Activated gamma-delta T cell treated with Interleukin-2 at 50 U/mL for 16 hours (primary cell): ENCODE results near the gene KLHL36.
"Not testable (repeated sequence)": the region's sequence is repeated elsewhere in the genome, so short reads cannot be mapped to it uniquely, and the experiment has no call there.

ENCODE experiments used
- DNase-seq: peaks from one replicate; pipeline ENCODE4 v3.0.0-alpha.2; 2020

Gene KLHL36

DNA sequence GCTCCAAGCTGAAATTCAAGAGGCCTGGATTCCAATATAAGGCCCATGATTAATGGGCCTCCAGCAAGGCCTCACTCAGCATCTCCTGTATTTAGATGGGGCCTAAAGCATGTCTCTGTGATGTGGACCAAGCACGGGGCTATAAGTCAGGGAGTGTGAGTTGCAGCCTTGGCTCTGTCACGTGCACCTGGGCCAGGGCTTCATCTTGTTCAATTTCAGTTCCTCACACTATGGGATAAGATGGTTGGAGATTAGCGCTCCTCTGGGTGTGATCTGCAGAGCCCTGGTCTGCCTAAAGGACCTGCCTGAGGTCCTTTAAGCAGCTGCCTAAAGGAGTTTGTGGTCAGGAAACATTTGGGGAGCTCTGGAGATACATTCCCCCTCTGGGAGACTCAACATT lies 25.2 kb downstream of the KLHL36 start:
- no peak for DNase-seq

DNA sequence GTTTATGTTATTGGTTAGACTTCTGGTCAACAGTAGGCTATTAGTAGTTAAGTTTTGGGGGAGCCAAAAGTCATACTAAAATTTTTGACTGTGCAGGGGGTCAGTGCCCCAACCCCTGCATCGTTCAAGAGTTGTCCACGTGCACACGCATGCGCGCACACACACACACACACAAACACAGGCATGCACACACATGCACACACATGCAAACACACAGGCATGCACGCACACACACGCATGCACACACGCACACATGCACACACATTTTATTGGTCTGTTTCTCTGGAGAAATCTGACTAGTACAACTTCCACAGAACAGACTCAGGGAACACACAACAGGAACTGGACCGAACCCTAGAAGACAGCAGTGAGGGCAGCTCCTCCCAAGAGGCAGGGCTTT lies 27.1 kb downstream of the KLHL36 start:
- no peak for DNase-seq

DNA sequence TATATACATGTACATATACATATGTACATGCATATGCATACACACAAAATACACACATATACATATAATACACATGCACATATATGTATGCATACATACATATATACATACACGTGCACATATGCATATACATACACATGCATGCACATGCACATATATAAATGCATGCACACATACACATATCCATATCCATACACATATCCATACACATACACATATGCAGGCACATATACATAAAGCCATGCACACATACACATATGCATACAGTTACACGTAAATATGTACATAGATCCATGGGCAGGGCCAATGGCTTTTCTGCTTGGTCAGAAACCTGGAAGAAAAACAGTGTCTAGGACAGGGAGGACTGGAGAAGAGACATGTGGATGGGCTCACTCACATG lies 27.6 kb downstream of the KLHL36 start:
- no peak for DNase-seq

DNA sequence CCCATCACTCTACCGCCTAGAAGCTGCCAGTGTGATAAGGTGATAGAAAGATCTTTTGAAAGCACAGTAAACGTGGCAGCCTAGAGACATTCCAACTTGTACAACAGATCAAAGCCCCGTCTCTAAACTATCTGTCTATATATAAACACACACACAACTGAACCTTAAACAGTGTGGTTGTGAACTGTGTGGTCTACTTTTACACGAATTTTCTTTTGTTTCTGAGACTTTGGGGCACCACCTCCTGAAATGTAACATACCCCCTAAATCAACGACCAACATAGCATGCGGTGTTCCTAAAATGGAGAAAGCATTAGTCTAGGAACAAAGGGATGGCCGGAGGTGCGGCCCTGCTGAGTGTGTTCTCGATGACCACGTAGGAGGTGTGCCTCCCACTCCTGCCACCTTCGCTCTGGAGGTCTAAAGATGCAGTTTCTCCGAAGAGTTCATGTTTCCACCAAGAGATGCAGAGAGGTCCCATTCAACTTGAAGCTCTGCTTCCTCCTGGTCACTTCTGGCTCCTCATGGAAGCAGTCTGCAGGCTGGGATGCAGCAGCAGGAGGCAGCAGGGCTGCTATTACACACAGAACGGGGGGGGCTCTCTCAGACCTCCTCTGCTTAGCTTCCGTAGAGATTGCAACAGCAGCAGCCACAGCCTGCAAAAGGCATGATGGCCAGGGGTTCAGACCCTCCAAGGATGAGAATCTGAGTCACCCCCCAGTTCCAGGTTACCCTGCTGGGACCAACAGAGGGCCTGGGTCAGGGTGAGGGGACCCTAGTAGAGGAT lies 28.9 kb downstream of the KLHL36 start:
- no peak for DNase-seq

DNA sequence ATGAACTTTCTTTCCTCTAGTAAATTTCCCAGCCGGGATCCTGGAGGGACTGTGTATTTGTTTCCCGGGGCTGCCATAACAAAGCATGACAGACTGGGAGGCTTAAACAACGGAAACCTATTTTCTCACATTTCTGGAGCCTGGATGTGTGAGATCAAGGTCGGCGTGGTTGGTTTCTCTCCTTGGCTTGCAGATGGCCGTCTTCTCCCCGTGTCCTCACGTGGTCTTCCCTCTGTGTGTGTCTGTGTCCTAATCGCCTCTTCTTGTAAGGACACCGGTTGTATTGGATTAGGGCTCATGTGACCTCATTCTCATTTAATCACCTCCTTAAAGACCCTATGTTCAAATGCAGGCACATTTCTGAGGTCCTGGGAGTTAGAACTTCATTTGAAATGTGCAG lies 29.5 kb downstream of the KLHL36 start:
- DNase-seq, result no peak

DNA sequence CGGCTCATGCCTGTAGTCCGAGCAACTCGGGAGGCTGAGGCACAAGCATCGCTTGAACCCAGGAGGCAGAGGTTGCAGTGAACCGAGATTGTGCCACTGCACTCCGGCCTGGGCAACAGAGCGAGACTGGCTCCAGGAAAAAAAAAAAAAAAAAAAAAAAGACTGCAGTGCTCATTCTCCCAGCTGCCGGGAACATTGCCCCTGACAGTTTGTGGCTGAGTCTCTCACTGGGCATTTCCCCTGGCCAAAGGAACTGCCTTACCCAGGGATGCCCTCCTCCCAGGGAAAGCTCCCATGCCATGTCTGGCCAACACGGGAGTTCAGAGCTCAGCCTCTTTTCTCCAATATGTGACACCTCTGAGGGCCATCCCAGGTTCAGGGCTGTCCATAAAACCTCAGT lies 30.2 kb downstream of the KLHL36 start:
- DNase-seq, result no peak

DNA sequence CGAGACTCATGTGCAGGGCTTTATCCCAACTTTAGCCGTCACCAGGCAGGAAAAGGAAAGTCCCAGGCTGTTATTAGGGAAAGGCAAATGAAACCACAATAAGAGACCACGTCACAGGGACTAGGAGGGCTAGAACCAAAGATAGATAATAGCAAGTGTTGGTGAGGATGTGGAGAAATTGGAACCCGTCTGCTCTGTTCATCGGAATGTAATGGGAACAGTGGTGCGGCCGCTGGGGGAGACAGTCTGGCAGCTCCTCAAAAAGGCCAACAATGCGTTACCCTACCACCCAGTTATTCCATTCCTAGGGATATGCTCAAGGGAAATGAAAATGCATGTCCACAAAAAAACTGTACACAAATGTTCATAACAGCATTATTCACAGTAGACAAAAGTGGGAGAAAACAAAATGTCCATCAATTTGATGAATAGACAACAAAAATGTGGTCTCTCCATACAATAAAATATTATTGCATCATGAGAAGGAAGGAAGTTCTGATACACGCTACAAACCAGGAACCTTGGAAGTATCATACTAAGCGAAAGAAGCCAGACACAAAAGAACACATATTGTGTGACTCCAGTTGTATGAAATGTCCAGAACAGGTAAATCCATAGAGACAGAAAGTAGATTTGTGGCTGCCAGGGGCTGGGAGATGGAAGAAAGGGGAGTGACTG lies 32.0 kb downstream of the KLHL36 start:
- DNase-seq, result no peak

DNA sequence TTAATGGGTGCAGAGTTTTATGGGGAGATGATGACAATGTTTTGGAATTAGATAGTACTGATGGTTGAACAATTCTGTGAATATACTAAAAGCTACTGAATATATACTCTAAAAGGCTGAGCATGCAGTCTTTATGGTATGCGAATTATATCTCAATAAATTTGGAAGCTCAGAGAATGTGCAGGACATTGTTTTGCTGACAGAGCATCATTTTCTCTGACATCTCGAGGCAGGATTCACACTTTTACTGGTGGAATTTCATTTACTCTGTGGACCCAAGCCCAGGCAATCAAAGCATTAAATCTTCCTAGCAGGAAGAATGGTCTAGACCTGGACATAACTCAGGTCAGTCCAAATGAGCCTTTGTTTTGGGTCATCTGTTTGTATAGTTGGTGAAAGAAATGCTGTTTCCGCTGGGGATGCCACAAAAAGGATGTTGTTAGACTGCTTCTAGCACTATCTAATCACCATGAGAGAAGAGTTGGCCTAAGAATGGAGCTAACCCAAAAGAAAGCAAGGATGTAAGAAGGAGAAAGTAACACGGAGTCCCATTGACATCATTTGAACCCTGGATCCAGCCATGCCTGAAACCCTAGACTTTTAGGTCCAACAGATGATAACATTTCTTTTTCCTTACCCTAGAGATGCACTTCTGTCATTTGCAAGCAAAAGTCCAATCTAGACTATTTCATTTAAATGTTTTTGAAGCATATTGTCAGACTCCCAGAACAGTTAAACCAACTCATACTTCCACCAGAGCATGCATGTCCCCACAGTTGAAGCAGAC lies 32.7 kb downstream of the KLHL36 start:
- no peak for DNase-seq

DNA sequence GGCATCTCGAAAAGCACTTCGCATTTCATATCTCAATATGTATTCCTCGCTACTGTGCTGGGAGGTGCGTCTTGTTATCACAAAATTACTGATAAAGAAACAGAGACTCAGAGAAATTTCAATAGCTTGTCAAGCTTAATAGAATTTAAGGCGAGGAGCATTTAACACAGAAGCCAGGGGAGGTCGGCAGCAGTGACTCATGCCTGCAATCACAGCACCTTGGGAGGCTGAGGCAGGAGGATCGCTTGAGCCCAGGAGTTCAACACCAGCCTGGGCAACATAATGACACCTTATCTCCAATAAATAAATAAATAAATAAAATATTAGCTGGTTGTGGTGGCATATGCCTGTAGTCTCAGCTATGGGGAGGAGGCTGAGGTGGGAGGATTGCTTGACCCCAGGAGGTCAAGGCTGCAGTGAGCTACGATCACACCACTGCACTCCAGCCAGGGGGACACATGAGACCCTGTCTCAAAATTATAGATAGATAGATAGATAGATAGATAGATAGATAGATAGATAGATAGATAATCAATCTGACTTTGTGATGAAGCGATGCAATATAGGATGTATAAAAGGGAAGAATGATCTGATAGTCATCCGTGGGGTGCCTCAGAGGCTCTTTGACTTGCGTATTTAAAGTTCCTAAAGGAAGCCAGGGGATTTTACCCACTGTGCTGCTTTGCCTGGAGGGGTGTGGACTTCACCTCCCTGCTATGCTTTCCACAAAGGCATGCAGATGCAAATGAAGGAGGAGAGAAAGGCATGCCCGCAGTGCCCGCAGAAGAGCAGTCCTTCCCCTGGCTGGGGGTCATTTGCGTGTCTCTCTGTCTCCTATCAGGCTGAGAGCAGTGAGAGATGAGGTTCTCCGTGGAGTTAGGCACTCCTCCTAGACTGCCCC lies 35.6 kb downstream of the KLHL36 start:
- DNase-seq, result no peak

DNA sequence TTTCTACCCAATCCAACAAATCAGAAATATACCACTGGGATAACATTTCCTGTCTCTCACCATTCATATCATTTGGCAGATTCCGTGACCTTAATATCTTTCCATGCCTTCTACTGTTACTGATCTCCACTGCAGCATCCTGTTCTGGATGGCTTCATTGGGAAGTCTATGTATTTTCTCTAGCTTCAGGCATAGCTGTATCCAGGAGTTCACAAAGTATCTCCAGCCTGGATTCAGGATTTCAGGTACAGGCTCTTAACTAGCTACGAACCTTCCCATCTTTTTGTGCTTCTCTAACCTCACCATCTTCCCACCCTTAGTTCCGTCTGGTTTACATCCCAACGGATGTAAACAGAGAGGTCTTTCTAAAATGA lies 36.3 kb downstream of the KLHL36 start:
- no peak for DNase-seq

DNA sequence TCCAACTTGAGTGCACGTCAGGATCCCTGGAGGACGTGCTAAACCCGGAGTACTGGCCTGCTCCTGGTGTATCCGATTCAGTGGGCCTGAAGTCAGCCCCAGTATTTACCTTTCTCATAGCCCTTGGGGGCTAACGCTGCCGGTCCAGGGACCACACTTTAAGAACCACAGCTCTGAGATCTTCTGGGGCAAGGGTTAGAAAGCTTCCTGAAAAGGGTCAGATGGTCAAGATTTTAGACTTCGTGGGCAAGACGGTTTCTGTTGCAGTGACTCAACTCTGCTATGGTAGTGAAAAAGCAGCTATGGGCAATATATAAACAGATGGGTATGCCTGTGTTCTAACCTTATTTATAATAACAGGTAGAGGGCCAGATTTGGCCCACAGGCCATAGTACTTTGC lies 36.9 kb downstream of the KLHL36 start:
- DNase-seq, result no peak

DNA sequence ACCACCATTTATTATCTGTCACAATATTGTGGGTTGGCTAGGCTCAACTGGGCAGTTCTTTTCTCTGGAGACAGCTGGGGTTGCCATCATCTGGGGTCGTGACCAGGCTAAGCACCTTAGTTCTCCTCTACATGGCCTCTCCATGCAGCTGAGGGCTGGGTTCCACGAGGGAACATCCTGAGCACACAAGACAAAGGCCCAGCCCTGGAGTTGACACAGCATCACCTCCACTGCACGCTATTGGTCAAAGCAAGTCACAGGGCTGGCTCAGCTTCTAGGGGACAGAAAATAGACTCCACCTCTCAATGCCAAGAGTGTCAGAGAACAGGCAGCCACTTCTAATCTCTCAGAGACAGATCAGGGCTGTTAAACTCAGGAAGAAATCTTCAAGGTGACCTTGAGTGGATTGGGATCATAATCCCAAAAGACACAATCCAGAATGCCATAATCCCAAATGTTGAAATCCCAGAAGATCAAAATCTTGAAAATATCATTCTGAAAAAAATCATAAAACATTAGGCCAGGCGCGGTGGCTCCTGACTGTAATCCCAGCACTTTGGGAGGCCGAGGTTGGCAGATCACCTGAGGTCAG lies 38.5 kb downstream of the KLHL36 start:
- DNase-seq, result no peak

DNA sequence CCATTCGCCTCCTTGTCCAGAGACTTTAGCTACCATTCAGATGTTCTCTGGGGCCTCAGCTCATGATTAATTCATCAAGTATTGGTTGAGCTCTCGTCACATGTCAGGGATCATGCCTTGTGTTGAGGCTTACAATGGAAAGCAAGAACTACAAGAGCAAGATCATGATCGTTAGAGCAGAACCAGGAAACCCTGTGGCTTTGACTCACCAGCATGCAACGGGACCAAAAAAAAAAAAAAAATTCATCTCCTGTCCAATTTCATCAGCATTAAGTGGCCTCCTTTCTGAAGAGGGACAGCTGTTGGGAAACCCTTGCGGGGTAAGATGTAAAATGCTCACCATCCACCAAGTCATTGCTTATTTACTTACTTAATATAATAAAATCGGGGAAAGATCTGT lies 39.4 kb downstream of the KLHL36 start:
- no peak for DNase-seq

DNA sequence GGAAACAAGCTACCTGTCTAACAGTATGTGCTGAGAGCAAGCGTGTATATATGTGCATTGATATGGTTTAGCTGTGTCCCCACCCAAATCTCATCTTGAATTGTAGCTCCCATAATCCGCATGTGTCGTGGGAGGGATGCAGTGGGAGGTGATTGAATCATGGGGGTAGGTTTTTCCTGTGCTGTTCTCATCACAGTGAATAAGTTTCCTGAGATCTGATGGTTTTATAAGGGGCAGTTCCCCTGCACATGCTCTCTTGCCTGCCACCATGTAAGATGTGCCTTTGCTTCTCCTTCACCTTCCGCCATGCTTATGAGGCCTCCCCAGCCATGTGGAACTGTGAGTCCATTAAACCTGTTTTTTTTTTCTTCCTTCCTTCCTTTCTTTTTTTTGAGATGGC lies 39.9 kb downstream of the KLHL36 start:
- DNase-seq, result not testable (repeated sequence)

DNA sequence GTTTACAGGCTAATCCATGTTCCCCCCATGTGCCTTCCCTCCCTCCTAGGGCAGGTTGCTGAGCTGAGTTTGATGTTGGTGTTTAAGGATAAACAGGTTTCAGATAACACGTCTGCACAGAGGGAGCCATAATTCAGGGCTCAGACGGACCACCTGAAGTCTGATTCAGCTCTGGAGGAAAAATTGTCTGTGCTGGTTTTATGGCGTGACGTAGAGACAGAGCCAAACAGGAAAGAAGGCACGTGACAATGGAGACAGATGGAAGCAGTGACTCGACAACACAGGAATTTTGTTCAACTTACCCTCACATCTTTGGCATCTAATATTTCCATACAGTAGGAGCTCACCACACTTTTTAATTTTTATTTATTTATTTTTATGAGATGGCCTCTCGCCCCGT lies 40.8 kb downstream of the KLHL36 start:
- no peak for DNase-seq

DNA sequence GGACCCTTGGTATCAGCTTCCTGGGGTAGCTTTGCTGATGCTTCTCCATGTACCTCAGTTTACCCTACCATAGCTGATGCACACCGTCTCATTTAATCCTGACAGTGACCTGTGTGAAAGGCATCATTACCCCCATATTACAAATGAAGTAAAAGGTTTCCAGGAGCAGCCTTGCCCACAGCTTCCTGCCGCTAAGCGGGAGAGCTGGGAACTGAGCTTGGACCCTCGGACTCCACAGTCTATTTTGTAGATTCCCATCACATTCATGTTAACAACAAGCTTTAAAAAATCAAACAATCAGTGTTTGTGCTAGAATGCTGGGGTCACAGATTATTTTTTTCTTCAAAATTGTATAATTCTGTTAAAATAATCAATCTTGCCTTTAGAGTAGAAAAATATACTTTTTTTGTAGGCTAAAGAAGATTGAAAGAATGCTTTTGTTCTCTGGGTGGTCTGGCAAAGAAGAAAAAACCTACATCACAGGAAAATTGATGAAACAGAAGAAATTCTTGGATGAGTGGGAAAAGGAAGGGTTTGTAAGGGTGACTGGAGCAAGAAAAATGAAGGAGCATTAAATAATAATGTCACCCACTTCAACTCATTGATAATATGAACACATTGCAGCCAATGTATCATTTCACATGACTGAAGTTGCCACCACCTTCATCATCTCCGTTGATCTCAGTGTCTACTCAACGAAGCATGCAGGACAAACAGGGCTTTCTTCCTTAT lies 41.9 kb downstream of the KLHL36 start:
- DNase-seq, result no peak

DNA sequence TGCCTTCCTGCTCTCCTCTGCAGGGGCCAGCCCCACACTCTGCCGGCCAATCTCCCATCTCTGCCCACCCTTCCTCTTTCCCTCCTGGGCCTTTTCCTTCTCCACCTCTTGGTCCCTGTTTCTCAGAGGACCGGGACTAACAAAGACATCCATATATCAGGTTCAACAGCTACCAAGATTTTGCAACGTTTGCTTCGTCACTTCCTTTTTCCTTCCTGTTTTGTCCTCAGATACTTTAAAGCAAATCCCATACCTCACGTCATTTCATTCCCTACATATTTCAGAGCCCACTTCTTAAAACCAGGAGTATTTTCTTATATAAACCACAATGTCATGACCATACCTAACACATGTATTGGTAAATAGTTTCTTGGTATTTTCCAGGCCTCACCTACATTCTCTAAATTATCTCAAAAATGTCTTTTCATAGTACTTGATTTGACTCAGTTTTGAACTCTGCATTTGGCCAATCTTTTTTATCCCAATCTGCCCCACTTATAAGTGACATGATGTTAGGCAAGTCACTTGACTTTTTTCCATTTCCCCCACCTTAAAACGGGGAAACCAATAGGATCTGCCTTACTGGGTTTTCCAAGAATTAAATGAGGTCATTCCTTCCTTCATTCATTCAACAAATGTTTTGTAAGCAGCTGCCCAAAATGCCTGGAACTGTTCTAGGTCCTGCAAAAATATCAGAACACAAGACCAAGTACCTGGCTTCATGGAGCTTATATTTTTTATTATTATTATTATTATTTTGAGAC lies 44.3 kb downstream of the KLHL36 start:
- DNase-seq, result no peak

DNA sequence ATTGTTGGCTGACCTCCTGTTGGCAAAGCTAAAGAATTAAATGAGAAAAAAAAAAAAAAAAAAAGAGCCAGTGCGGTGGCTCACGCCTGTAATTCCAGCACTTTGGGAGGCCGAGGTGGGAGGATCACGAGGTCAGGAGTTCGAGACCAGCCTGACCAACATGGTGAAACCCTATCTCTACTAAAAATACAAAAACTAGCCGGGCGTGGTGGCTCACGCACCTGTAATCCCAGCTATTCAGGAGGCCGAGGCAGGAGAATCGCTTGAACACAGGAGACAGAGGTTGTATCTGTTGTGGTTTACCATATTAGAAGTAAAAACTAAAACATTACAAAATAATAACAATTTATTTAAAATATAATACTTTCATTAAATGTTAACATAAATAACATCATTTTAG lies 45.6 kb downstream of the KLHL36 start:
- DNase-seq, result not testable (repeated sequence)

DNA sequence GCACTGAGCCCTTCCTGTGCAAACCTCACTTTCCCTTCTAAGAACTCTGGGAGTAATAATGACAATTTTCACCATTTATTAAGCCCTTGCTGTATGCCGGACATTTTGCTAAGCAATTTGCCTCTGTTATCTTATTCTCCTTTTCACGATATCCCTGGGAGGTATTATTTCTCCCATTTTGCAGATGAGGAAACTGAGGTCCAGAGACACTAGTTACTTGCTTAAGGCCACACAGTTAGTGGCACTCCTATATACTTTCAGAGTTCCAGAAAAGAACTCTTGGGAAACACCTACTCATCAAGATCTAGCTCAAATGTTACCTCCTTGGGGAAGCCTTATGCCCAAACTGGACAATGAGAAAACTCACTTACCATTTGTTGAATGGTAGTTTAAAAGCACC lies 46.7 kb downstream of the KLHL36 start:
- no peak for DNase-seq

DNA sequence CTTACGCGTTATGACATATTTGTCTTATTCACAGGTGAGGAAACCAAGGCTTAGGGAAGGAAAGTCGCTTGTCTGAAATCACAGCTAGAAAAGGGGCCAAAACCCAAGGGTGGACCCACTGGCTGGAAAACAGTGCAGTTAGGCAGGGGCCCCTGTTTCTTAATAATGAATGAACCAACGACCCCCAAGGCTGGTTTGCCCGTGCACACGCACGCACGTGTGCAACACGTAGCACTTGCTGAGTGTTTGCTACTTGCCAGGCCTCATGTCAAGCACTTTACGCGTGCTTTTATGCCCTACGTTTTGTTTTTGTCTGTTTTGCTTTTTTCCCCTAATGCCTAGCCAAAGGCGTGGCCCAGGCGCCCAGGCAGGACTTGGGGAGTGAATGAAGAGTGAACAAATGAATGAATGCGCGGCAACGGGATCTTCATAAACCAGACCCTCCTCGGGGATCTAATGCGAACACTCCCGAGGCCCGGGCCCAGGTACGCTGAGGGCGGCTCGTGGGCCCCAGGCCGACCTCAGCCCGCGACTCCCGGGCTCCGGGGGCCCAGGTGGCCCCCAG lies 50.9 kb downstream of the KLHL36 start:
- peak; percentile 7 for DNase-seq
